Prostate gland (tissue), 2 donors: ENCODE results near the gene ZBTB11. TPM values are rescaled to one million over a fixed set of nuclear protein-coding genes. Genes with fewer than 3 reads are reported as not detected.

ENCODE experiments used
- DNase-seq: peaks from one replicate; pipeline ENCODE4 v3.0.0-alpha.2; 2019; ENCODE audit warnings: low spot score
- H3K27ac ChIP-seq, 2 donors: fragments of 200-600 bp; sonication (generic); 2 replicates each; pipeline ENCODE4 v1.5.1; 2017 to 2019
- H3K27me3 ChIP-seq: fragments of 200-600 bp; sonication (generic); replicated peaks from 2 replicates; pipeline ENCODE4 v1.5.1; 2019; ENCODE audit not compliant: insufficient read depth
- H3K36me3 ChIP-seq, 2 donors: fragments of 200-600 bp; sonication (generic); 1 replicate in 1 of 2; 2 replicates in 1 of 2; pipeline versions ENCODE4 v1.5.1 to v1.8.1; 2017 to 2019
- H3K4me1 ChIP-seq: fragments of 200-600 bp; sonication (generic); replicated peaks from 2 replicates; pipeline ENCODE4 v1.5.1; 2019
- H3K4me3 ChIP-seq, 2 donors: fragments of 200-600 bp; sonication (generic); 2 replicates each; pipeline ENCODE4 v1.5.1; 2017 to 2019
- H3K9me3 ChIP-seq: fragments of 200-600 bp; sonication (generic); 2 replicates; pipeline ENCODE4 v1.5.1; 2017
- POLR2A ChIP-seq: fragments of 450-650 bp; IDR thresholded peaks from one replicate; pipeline ENCODE4 v1.6.1; 2016; ENCODE audit warnings: antibody characterized with exemption, mild to moderate bottlenecking
- POLR2AphosphoS5 ChIP-seq: sonication (generic); formaldehyde crosslinking; IDR thresholded peaks from one replicate; pipeline ENCODE4 v1.6.1; 2017; ENCODE audit warnings: antibody characterized with exemption
- WGBS: methylation state at CpG from one replicate; pipeline ENCODE4 v1.1.5; 2018; 5-methylcytosine and 5-hydroxymethylcytosine counted together
- intact Hi-C: fragments of 100-400 bp; cut with DNase I; formaldehyde crosslinking; loops from one replicate; pipeline ENCODE4 v1.14.2; 2022
- total RNA-seq, 2 donors: library from RNA; depleted of rRNA; stranded (reverse); fragments of >200 nt; gene quantifications; one replicate each; pipeline ENCODE4 v1.1.0, GENCODE V29; 2016
- TF ChIP-seq, protein P1 (sequence below), 4 experiments: fragments of 200-600 bp in 2 of 4; fragments of 450-650 bp in 2 of 4; sonication (generic) in 2 of 4; IDR thresholded peaks; 1 replicate in 3 of 4; 2 replicates in 1 of 4; pipeline ENCODE4 v1.5.1; 2016 to 2019; ENCODE audit warnings: antibody characterized with exemption in 4 of 4, mild to moderate bottlenecking in 2 of 4, moderate library complexity in 2 of 4

Gene ZBTB11
- total RNA-seq, 2 donors from 2014 or later = 20.5 to 21.2 TPM

DNA sequence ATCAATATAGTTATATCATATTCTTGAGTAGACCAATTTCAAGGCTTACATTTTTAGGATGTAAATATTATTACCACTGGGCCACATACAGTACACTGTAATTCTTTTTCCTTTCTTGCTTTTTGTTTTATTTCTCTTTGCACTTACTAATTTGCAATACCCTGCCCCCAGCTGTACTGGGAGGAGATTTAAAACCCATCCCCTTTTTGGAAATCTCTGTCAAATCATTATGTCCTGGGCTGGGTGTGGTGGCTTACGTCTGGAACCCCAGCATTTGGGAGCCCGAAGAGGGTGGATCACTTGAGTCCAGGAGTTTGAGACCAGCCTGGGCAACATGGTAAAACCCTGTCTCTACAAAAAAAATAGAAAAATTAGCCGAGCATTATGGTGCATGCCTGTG is 16.2 kb downstream of the ZBTB11 start:
- H3K4me1 ChIP-seq = no peaks in the 10 kb centered on the region
- 96% methylated on average over 3 of the region's 3 CpGs for WGBS
- no peaks in the 10 kb centered on the region for H3K27me3 ChIP-seq
- intact Hi-C loops = no loop called here
- H3K36me3 ChIP-seq = no peaks in the 10 kb centered on the region
- H3K27ac ChIP-seq = no peak overlapping the region
- H3K9me3 ChIP-seq = no peaks in the 10 kb centered on the region
- TF ChIP-seq, protein P1, sequence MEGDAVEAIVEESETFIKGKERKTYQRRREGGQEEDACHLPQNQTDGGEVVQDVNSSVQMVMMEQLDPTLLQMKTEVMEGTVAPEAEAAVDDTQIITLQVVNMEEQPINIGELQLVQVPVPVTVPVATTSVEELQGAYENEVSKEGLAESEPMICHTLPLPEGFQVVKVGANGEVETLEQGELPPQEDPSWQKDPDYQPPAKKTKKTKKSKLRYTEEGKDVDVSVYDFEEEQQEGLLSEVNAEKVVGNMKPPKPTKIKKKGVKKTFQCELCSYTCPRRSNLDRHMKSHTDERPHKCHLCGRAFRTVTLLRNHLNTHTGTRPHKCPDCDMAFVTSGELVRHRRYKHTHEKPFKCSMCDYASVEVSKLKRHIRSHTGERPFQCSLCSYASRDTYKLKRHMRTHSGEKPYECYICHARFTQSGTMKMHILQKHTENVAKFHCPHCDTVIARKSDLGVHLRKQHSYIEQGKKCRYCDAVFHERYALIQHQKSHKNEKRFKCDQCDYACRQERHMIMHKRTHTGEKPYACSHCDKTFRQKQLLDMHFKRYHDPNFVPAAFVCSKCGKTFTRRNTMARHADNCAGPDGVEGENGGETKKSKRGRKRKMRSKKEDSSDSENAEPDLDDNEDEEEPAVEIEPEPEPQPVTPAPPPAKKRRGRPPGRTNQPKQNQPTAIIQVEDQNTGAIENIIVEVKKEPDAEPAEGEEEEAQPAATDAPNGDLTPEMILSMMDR (IDR thresholded peaks at IDR 0.05) = no peak
- TF ChIP-seq POLR2AphosphoS5 (no peak), POLR2A (no peak)
- DNase-seq = no peak
- no peak overlapping the region for H3K4me3 ChIP-seq

DNA sequence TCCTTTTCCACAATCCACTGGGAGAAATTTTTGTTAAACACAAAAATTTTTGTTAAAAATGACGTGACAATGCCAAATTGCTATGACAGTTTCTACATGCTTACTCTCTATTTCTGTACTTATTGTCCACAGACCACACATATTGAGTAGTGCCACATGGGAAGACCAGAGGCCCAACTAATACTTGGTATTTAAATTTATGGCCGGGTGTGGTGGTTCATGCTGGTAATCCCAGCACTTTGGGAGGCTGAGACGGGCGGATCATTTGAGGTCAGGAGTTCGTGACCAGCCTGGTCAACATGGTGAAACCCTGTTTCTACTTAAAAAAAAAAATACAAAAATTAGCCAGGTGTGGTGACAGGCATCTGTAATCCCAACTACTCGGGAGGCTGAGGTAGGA is 20.3 kb downstream of the ZBTB11 start:
- 92% methylated on average over 6 of the region's 6 CpGs for WGBS
- Histone ChIP-seq H3K9me3 (no peaks in the 10 kb centered on the region), H3K4me1 (no peaks in the 10 kb centered on the region), H3K27me3 (no peaks in the 10 kb centered on the region), H3K27ac (no peak overlapping the region), H3K36me3 (no peaks in the 10 kb centered on the region), H3K4me3 (no peak overlapping the region)
- intact Hi-C loops = no loop called here
- TF ChIP-seq, protein P1 (IDR thresholded peaks at IDR 0.05) = no peak
- TF ChIP-seq POLR2AphosphoS5 = no peak
- no peak for TF ChIP-seq POLR2A
- DNase-seq = no peak

DNA sequence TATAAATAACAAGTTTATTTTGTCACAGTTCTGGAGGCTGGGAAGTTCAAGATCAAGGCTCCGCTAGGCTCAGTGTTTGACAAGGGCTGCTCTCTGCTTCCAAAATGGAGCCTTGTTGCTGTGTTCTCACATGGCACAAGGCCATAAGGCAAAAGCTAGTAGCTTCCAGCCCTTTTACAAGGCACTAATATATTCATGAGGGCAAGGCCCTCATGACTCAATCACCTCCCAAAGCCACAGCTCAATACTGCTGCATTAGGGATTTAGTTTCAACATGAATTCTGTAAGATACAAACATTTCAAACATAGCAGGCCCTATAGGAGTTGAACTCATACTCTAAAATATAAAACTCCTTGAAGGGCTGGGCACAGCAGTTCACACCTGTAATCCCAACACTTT is 30.2 kb downstream of the ZBTB11 start:
- no peaks in the 10 kb centered on the region for H3K4me1 ChIP-seq
- intact Hi-C loops = no loop called here
- no peak overlapping the region for H3K4me3 ChIP-seq
- no peaks in the 10 kb centered on the region for H3K9me3 ChIP-seq
- 100% methylated on average over 1 of the region's 1 CpG for WGBS
- H3K27ac ChIP-seq = no peak overlapping the region
- no peaks in the 10 kb centered on the region for H3K27me3 ChIP-seq
- no peak for TF ChIP-seq POLR2A
- no peak for TF ChIP-seq POLR2AphosphoS5
- TF ChIP-seq, protein P1 (IDR thresholded peaks at IDR 0.05) = no peak
- no peaks in the 10 kb centered on the region for H3K36me3 ChIP-seq
- no peak for DNase-seq

DNA sequence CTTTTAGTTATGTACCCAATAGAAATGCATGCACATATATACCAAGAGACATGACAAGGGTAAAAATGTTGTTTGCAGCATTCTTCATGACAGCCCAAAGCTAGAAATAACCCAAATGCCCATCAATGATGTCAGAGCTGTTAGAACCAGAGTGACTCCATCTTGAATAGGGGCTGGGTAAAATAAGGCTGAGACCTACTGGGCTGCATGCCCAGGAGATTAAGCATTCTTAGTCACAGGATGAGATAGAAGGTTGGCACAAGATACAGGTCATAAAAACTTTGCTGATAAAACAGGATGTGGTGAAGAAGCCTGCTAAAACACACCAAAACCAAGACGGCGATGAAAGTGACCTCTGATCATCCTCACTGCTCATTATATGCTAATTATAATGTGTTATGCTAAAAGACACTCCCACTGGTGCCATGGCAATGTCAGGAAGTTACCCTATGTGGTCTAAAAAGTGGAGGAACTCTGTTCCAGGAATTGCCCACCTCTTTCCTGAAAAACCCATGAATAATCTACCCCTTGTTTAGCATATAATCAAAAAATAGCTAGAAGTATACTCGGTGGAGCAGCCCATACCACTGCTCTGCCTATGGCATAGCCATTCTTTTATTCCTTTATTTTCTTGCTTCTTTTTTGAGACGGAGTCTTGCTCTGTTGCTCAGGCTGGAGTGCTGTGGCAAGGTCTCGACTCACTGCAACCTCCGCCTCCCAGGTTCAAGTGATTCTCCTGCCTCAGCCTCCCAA is 32.9 kb downstream of the ZBTB11 start:
- Histone ChIP-seq H3K27me3 (no peaks in the 10 kb centered on the region), H3K36me3 (no peaks in the 10 kb centered on the region), H3K4me3 (no peak overlapping the region), H3K9me3 (no peaks in the 10 kb centered on the region), H3K27ac (no peak overlapping the region), H3K4me1 (no peaks in the 10 kb centered on the region)
- TF ChIP-seq, protein P1 (IDR thresholded peaks at IDR 0.05) = no peak
- TF ChIP-seq POLR2A (no peak), POLR2AphosphoS5 (no peak)
- intact Hi-C loops = no loop called here
- WGBS = 73% methylated on average over 6 of the region's 6 CpGs
- no peak for DNase-seq
